Mesenchymal stem cell (in vitro differentiated cells and primary cell): ENCODE results near the gene CD8A.
A peak's percentile ranks its signal among the peaks of the same experiment; 100 is the strongest.

Experiments used
- DNase-seq: peaks from one replicate; pipeline ENCODE4 v3.0.0-alpha.2; 2013
- H2AFZ ChIP-seq: one replicate; pipeline ENCODE4 v1.6.1; 2013; ENCODE audit warnings: low read depth, mild to moderate bottlenecking, control low read depth, inconsistent platforms, low read length, moderate library complexity
- H2AK5ac ChIP-seq: 2 replicates; pipeline ENCODE4 v1.6.1; 2013; ENCODE audit warnings: low read length, moderate library complexity, mild to moderate bottlenecking, inconsistent platforms; ENCODE audit not compliant: severe bottlenecking
- H2BK120ac ChIP-seq: one replicate; pipeline ENCODE4 v1.6.1; 2013; ENCODE audit warnings: low read depth, mild to moderate bottlenecking, inconsistent platforms, low read length, moderate library complexity
- H2BK12ac ChIP-seq, 2 experiments: one replicate each; pipeline ENCODE4 v1.6.1; 2013; ENCODE audit warnings: inconsistent platforms in 2 of 2, low read length in 2 of 2, mild to moderate bottlenecking in 2 of 2, moderate library complexity in 2 of 2, control low read depth in 1 of 2
- H2BK15ac ChIP-seq: one replicate; pipeline ENCODE4 v1.6.1; 2013; ENCODE audit warnings: mild to moderate bottlenecking, low read depth, inconsistent platforms; ENCODE audit not compliant: poor library complexity, severe bottlenecking
- H2BK5ac ChIP-seq: 2 replicates; pipeline ENCODE4 v1.6.1; 2013; ENCODE audit warnings: low read depth, mild to moderate bottlenecking, low read length, control low read depth, inconsistent platforms; ENCODE audit not compliant: poor library complexity, severe bottlenecking
- H3K14ac ChIP-seq, 2 experiments: one replicate each; pipeline ENCODE4 v1.6.1; 2013; ENCODE audit warnings: inconsistent platforms in 2 of 2, low read length in 2 of 2, control low read depth in 1 of 2, mild to moderate bottlenecking in 1 of 2, moderate library complexity in 1 of 2
- H3K18ac ChIP-seq, 2 experiments: one replicate each; pipeline ENCODE4 v1.6.1; 2013; ENCODE audit warnings: inconsistent platforms in 2 of 2, low read length in 2 of 2, control low read depth in 1 of 2, low read depth in 1 of 2, mild to moderate bottlenecking in 1 of 2
- H3K23ac ChIP-seq, 2 experiments: one replicate each; pipeline ENCODE4 v1.6.1; 2013; ENCODE audit warnings: inconsistent platforms in 2 of 2, low read length in 2 of 2, mild to moderate bottlenecking in 2 of 2, moderate library complexity in 2 of 2, control low read depth in 1 of 2
- H3K27ac ChIP-seq: 2 replicates; pipeline ENCODE4 v1.5.1; 2013; ENCODE audit warnings: mild to moderate bottlenecking, moderate library complexity, low read length, control low read depth, inconsistent platforms; ENCODE audit not compliant: poor library complexity, severe bottlenecking
- H3K27me3 ChIP-seq, 2 experiments: 2 replicates each; pipeline versions ENCODE4 v1.6.1 to v1.7.0; 2013; ENCODE audit warnings: low read length in 2 of 2, mild to moderate bottlenecking in 2 of 2, moderate library complexity in 2 of 2, control low read depth in 1 of 2, inconsistent platforms in 1 of 2; ENCODE audit not compliant: control insufficient read depth in 1 of 2, insufficient read depth in 1 of 2
- H3K36me3 ChIP-seq, 2 experiments: 2 replicates each; pipeline versions ENCODE4 v1.6.1 to v1.7.0; 2013; ENCODE audit warnings: low read length in 2 of 2, control low read depth in 1 of 2, inconsistent platforms in 1 of 2, low read depth in 1 of 2, mild to moderate bottlenecking in 1 of 2; ENCODE audit not compliant: insufficient read depth in 2 of 2, control insufficient read depth in 1 of 2
- H3K4ac ChIP-seq, 2 experiments: one replicate each; pipeline ENCODE4 v1.6.1; 2013; ENCODE audit warnings: inconsistent platforms in 2 of 2, low read length in 2 of 2, mild to moderate bottlenecking in 2 of 2, moderate library complexity in 2 of 2, control low read depth in 1 of 2, low read depth in 1 of 2
- H3K4me1 ChIP-seq: 2 replicates; pipeline ENCODE4 v1.6.1; 2013; ENCODE audit warnings: low read depth, low read length, control low read depth; ENCODE audit not compliant: control insufficient read depth, insufficient read depth
- H3K4me2 ChIP-seq: 2 replicates; pipeline ENCODE4 v1.6.1; 2013; ENCODE audit warnings: low read length, mild to moderate bottlenecking, inconsistent platforms; ENCODE audit not compliant: poor library complexity, severe bottlenecking
- H3K4me3 ChIP-seq, 2 experiments: 2 replicates each; pipeline versions ENCODE4 v1.5.1 to v1.7.0; 2013; ENCODE audit warnings: low read length in 2 of 2, mild to moderate bottlenecking in 2 of 2, control low read depth in 1 of 2, low read depth in 1 of 2; ENCODE audit not compliant: insufficient read depth in 1 of 2
- H3K79me1 ChIP-seq: replicated peaks from 2 replicates; pipeline ENCODE4 v1.6.1; 2013; ENCODE audit warnings: mild to moderate bottlenecking, control low read depth, low read length, inconsistent platforms; ENCODE audit not compliant: poor library complexity, severe bottlenecking
- H3K9ac ChIP-seq: 2 replicates; pipeline ENCODE4 v1.7.0; 2013; ENCODE audit warnings: mild to moderate bottlenecking, low read length, moderate library complexity
- H3K9me3 ChIP-seq: 2 replicates; pipeline ENCODE4 v1.7.0; 2013; ENCODE audit warnings: mild to moderate bottlenecking, low read length; ENCODE audit not compliant: control insufficient read depth
- H4K8ac ChIP-seq: one replicate; pipeline ENCODE4 v1.6.1; 2013; ENCODE audit warnings: inconsistent platforms, mild to moderate bottlenecking, low read length, moderate library complexity
- H4K91ac ChIP-seq: one replicate; pipeline ENCODE4 v1.6.1; 2013; ENCODE audit warnings: mild to moderate bottlenecking, low read length, inconsistent platforms
- WGBS: methylation state at CpG from one replicate; pipeline ENCODE4 v1.1.7; 2013; ENCODE audit warnings: mixed read lengths; 5-methylcytosine and 5-hydroxymethylcytosine counted together

CD8A gene

DNA sequence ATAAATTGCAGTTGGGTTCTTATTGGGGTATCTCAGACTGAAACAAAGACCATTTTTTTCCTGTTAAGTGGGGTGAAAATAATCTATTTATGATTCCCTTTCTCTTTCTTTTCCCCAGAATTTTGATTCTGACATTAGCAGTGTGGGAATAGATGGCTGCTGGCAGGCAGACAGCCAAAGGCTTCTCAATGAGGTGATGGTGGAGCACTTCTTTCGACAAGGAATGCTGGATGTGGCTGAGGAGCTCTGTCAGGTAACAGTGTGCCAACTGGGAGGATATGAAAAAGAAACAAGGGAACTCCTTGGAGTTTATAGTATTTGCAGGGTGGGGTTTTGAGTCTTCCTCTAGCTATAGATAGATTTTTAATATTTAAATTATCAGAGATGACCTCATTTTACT is 38.9 kb downstream of the CD8A start:
- Histone ChIP-seq H2AK5ac (no peak overlapping the region), H3K18ac (no peak overlapping the region), H3K9ac (no peak overlapping the region), H4K8ac (no peak overlapping the region), H3K4ac (no peak overlapping the region), H3K79me1 (peaks cover 16% of the 10 kb centered on the region), H3K4me1 (no peaks in the 10 kb centered on the region), H3K27me3 (no peaks in the 10 kb centered on the region), H4K91ac (no peak overlapping the region), H3K36me3 (peaks cover 6 to 56% of the 10 kb centered on the region in 2 experiments), H3K4me3 (no peak overlapping the region), H2BK120ac (no peak overlapping the region), H3K14ac (no peak overlapping the region), H3K4me2 (no peak overlapping the region), H2AFZ (no peak overlapping the region), H3K27ac (no peak overlapping the region), H2BK12ac (no peak overlapping the region), H3K23ac (no peak overlapping the region), H3K9me3 (peaks cover 20% of the 10 kb centered on the region), H2BK15ac (no peak overlapping the region), H2BK5ac (no peak overlapping the region)
- DNase-seq: no peak
- WGBS: 94% methylated on average over 1 of the region's 1 CpG

DNA sequence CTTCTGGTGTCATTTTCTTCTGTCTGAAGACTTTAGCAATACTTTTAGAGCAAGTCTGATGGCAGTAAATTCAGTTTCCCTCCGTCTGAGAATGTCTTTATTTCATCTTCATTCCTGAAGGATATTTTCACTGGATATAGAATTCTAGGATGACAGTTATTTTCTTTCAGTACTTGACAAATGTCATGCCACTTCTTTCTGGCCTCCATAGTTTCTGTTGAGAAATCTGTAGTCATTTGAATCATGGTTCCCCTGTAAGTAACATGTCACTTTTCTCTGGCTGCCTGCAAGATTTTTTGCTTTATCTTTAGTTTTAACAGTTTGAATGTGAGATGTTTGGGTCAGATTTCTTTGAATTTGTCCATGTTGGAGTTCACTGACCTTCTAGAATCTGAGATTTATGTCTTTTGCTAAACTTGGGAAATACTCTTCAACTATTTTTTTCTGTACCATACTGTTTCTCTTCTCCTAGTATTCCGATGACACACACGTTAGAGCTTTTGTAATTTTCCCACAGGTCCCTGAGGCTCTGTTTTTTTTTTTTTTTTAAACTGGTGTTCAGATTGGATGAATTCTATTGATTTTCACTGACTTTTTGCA is 40.4 kb downstream of the CD8A start:
- peak; percentile 20 for DNase-seq
- Histone ChIP-seq H3K18ac (no peak overlapping the region), H2BK15ac (no peak overlapping the region), H2BK120ac (no peak overlapping the region), H3K23ac (no peak overlapping the region), H3K27ac (no peak overlapping the region), H3K4ac (no peak overlapping the region), H2AFZ (no peak overlapping the region), H3K4me3 (no peak overlapping the region), H4K8ac (no peak overlapping the region), H3K36me3 (peaks cover 3 to 44% of the 10 kb centered on the region in 2 experiments), H2BK12ac (no peak overlapping the region), H3K9me3 (peaks cover 20% of the 10 kb centered on the region), H3K14ac (no peak overlapping the region), H2AK5ac (no peak overlapping the region), H3K9ac (no peak overlapping the region), H3K4me1 (no peaks in the 10 kb centered on the region), H3K27me3 (no peaks in the 10 kb centered on the region), H4K91ac (no peak overlapping the region), H2BK5ac (no peak overlapping the region), H3K4me2 (no peak overlapping the region), H3K79me1 (peaks cover 13% of the 10 kb centered on the region)
- WGBS: 93% methylated on average over 2 of the region's 3 CpGs

- WGBS: 99% methylated on average over 9 of the region's 9 CpGs
- Histone ChIP-seq H3K23ac (no peak overlapping the region), H2AFZ (no peak overlapping the region), H3K4ac (no peak overlapping the region), H3K27ac (no peak overlapping the region), H2BK15ac (no peak overlapping the region), H3K9me3 (peaks cover 20% of the 10 kb centered on the region), H3K27me3 (no peaks in the 10 kb centered on the region), H3K18ac (no peak overlapping the region), H3K36me3 (peaks cover 2 to 31% of the 10 kb centered on the region in 2 experiments), H2BK120ac (no peak overlapping the region), H3K4me2 (no peak overlapping the region), H3K79me1 (peaks cover 18% of the 10 kb centered on the region), H2BK12ac (no peak overlapping the region), H4K8ac (no peak overlapping the region), H4K91ac (no peak overlapping the region), H3K9ac (peak overlapping the region; percentile 72), H2BK5ac (no peak overlapping the region), H3K4me1 (no peaks in the 10 kb centered on the region), H3K14ac (no peak overlapping the region), H3K4me3 (no peak overlapping the region), H2AK5ac (no peak overlapping the region)
- DNase-seq: peak; percentile 88
Measured at GRCh38 chr2:86747711-86748639, 42.7 kb downstream of the CD8A start.

DNA sequence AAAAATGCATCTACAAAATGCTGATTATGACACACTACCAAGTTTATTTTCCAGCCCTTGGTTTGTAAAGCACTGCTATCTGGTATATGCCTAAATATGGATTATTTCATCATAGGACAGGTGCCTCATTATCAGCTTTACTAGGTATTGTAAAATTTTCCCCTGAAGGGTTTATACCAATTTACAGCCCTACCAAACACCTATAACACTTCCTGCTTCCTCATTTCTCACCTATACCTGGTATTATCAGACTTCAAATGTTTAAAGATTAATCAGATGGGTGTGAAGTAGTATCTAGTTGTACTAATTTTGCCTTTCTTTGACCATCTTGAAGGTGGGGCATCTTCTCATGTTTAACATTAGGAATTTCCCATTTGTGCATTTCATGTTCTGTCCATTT is 43.8 kb downstream of the CD8A start:
- Histone ChIP-seq H2BK15ac (no peak overlapping the region), H2AFZ (no peak overlapping the region), H3K9ac (no peak overlapping the region), H2BK120ac (no peak overlapping the region), H3K4me2 (no peak overlapping the region), H3K23ac (no peak overlapping the region), H4K8ac (no peak overlapping the region), H3K14ac (no peak overlapping the region), H4K91ac (no peak overlapping the region), H3K79me1 (peaks cover 18% of the 10 kb centered on the region), H3K4me3 (no peak overlapping the region), H2BK12ac (no peak overlapping the region), H3K18ac (no peak overlapping the region), H3K4ac (no peak overlapping the region), H3K36me3 (peaks cover 0 to 21% of the 10 kb centered on the region in 2 experiments), H2AK5ac (no peak overlapping the region), H3K4me1 (no peaks in the 10 kb centered on the region), H3K27me3 (no peaks in the 10 kb centered on the region), H2BK5ac (no peak overlapping the region), H3K9me3 (peaks cover 20% of the 10 kb centered on the region), H3K27ac (no peak overlapping the region)
- no peak for DNase-seq
